ENCODE measurements around the gene TTBK1. TPM values are rescaled to one million over a fixed set of nuclear protein-coding genes. Genes with fewer than 3 reads are reported as not detected.

The TTBK1 gene
- total and polyA plus RNA-seq, 4 donors, result 6.1 to 29.9 (median 19.3) TPM

GRCh38 chr6:43283514-43283901 lies 40.2 kb downstream of the TTBK1 start:
- no peak for DNase-seq (ENCODE audit: low read depth in 4 of 6, low spot score in 6 of 6)
- WGBS (ENCODE audit: insufficient coverage), result 91% methylated on average over 18 of the region's 18 CpGs
- Histone ChIP-seq H3K27ac (ENCODE audit: low read depth, low read length) (no peak overlapping the region), H3K27me3 (ENCODE audit: control insufficient read depth, insufficient read depth, low read length) (no peaks in the 10 kb centered on the region), H3K9me3 (ENCODE audit: control insufficient read depth, insufficient read depth, low read length) (no peaks in the 10 kb centered on the region), H3K36me3 (ENCODE audit: control insufficient read depth, insufficient read depth, low read length) (peaks cover 53% of the 10 kb centered on the region), H3K4me1 (ENCODE audit: control insufficient read depth, insufficient read depth, low read length) (peaks cover 4% of the 10 kb centered on the region), H3K4me3 (ENCODE audit: low read depth, low read length) (no peak overlapping the region)

- Histone ChIP-seq H3K27me3 (ENCODE audit: control insufficient read depth, insufficient read depth, low read length) (no peaks in the 10 kb centered on the region), H3K27ac (ENCODE audit: low read depth, low read length) (no peak overlapping the region), H3K9me3 (ENCODE audit: control insufficient read depth, insufficient read depth, low read length) (no peaks in the 10 kb centered on the region), H3K4me1 (ENCODE audit: control insufficient read depth, insufficient read depth, low read length) (peaks cover 4% of the 10 kb centered on the region), H3K4me3 (ENCODE audit: low read depth, low read length) (no peak overlapping the region), H3K36me3 (ENCODE audit: control insufficient read depth, insufficient read depth, low read length) (peaks cover 53% of the 10 kb centered on the region)
- WGBS (ENCODE audit: insufficient coverage), result 86% methylated on average over 27 of the region's 27 CpGs
- DNase-seq (ENCODE audit: low read depth in 4 of 6, low spot score in 6 of 6), result no peak
These were observed 40.6 kb downstream of the TTBK1 start for GRCh38 chr6:43283905-43284304.

- Histone ChIP-seq H3K36me3 (ENCODE audit: control insufficient read depth, insufficient read depth, low read length) (peaks cover 53% of the 10 kb centered on the region), H3K4me1 (ENCODE audit: control insufficient read depth, insufficient read depth, low read length) (peaks cover 4% of the 10 kb centered on the region), H3K27me3 (ENCODE audit: control insufficient read depth, insufficient read depth, low read length) (no peaks in the 10 kb centered on the region), H3K9me3 (ENCODE audit: control insufficient read depth, insufficient read depth, low read length) (no peaks in the 10 kb centered on the region), H3K4me3 (ENCODE audit: low read depth, low read length) (no peak overlapping the region), H3K27ac (ENCODE audit: low read depth, low read length) (no peak overlapping the region)
- no peak for DNase-seq (ENCODE audit: low read depth in 4 of 6, low spot score in 6 of 6)
- WGBS (ENCODE audit: insufficient coverage), result 23% methylated on average over 72 of the region's 83 CpGs
These were observed 41.9 kb downstream of the TTBK1 start for GRCh38 chr6:43284991-43285781.

- 90% methylated on average over 5 of the region's 5 CpGs for WGBS (ENCODE audit: insufficient coverage)
These were observed 42.6 kb downstream of the TTBK1 start for GRCh38 chr6:43285832-43286231.

GRCh38 chr6:43286456-43286979 lies 43.2 kb downstream of the TTBK1 start:
- 88% methylated on average over 6 of the region's 6 CpGs for WGBS (ENCODE audit: insufficient coverage)

More at GRCh38 chr6:43285832-43286231, 42.6 kb downstream of the TTBK1 start:
- Histone ChIP-seq H3K4me3 (ENCODE audit: low read depth, low read length) (no peak overlapping the region), H3K27me3 (ENCODE audit: control insufficient read depth, insufficient read depth, low read length) (no peaks in the 10 kb centered on the region), H3K4me1 (ENCODE audit: control insufficient read depth, insufficient read depth, low read length) (peaks cover 4% of the 10 kb centered on the region), H3K9me3 (ENCODE audit: control insufficient read depth, insufficient read depth, low read length) (no peaks in the 10 kb centered on the region), H3K36me3 (ENCODE audit: control insufficient read depth, insufficient read depth, low read length) (peaks cover 51% of the 10 kb centered on the region), H3K27ac (ENCODE audit: low read depth, low read length) (no peak overlapping the region)
- DNase-seq (ENCODE audit: low read depth in 4 of 6, low spot score in 6 of 6), result no peak

GRCh38 chr6:43286980-43287716 lies 43.9 kb downstream of the TTBK1 start:
- no peaks in the 10 kb centered on the region for H3K9me3 ChIP-seq (ENCODE audit: control insufficient read depth, insufficient read depth, low read length)
- peaks cover 4% of the 10 kb centered on the region for H3K4me1 ChIP-seq (ENCODE audit: control insufficient read depth, insufficient read depth, low read length)
- peaks cover 48% of the 10 kb centered on the region for H3K36me3 ChIP-seq (ENCODE audit: control insufficient read depth, insufficient read depth, low read length)
- no peak for DNase-seq (ENCODE audit: low read depth in 4 of 6, low spot score in 6 of 6)
- WGBS (ENCODE audit: insufficient coverage), result 50% methylated on average over 8 of the region's 10 CpGs
- H3K27me3 ChIP-seq (ENCODE audit: control insufficient read depth, insufficient read depth, low read length), result no peaks in the 10 kb centered on the region
- H3K4me3 ChIP-seq (ENCODE audit: low read depth, low read length), result no peak overlapping the region
- no peak overlapping the region for H3K27ac ChIP-seq (ENCODE audit: low read depth, low read length)

More at GRCh38 chr6:43286456-43286979, 43.2 kb downstream of the TTBK1 start:
- no peaks in the 10 kb centered on the region for H3K27me3 ChIP-seq (ENCODE audit: control insufficient read depth, insufficient read depth, low read length)
- peaks cover 51% of the 10 kb centered on the region for H3K36me3 ChIP-seq (ENCODE audit: control insufficient read depth, insufficient read depth, low read length)
- H3K4me3 ChIP-seq (ENCODE audit: low read depth, low read length), result no peak overlapping the region
- no peak for DNase-seq (ENCODE audit: low read depth in 4 of 6, low spot score in 6 of 6)
- H3K27ac ChIP-seq (ENCODE audit: low read depth, low read length), result no peak overlapping the region
- peaks cover 4% of the 10 kb centered on the region for H3K4me1 ChIP-seq (ENCODE audit: control insufficient read depth, insufficient read depth, low read length)
- no peaks in the 10 kb centered on the region for H3K9me3 ChIP-seq (ENCODE audit: control insufficient read depth, insufficient read depth, low read length)

GRCh38 chr6:43287717-43288679 lies 44.7 kb downstream of the TTBK1 start:
- no peak for DNase-seq (ENCODE audit: low read depth in 4 of 6, low spot score in 6 of 6)
- no peak overlapping the region for H3K27ac ChIP-seq (ENCODE audit: low read depth, low read length)
- peaks cover 4% of the 10 kb centered on the region for H3K4me1 ChIP-seq (ENCODE audit: control insufficient read depth, insufficient read depth, low read length)
- H3K27me3 ChIP-seq (ENCODE audit: control insufficient read depth, insufficient read depth, low read length), result no peaks in the 10 kb centered on the region
- H3K9me3 ChIP-seq (ENCODE audit: control insufficient read depth, insufficient read depth, low read length), result no peaks in the 10 kb centered on the region
- WGBS (ENCODE audit: insufficient coverage), result 67% methylated on average over 3 of the region's 7 CpGs
- H3K36me3 ChIP-seq (ENCODE audit: control insufficient read depth, insufficient read depth, low read length), result peaks cover 40% of the 10 kb centered on the region
- H3K4me3 ChIP-seq (ENCODE audit: low read depth, low read length), result no peak overlapping the region

GRCh38 chr6:43290339-43290904 lies 47.1 kb downstream of the TTBK1 start:
- no peak for DNase-seq (ENCODE audit: low read depth in 4 of 6, low spot score in 6 of 6)
- peaks cover 4% of the 10 kb centered on the region for H3K4me1 ChIP-seq (ENCODE audit: control insufficient read depth, insufficient read depth, low read length)
- no peak overlapping the region for H3K4me3 ChIP-seq (ENCODE audit: low read depth, low read length)
- 75% methylated on average over 2 of the region's 3 CpGs for WGBS (ENCODE audit: insufficient coverage)
- H3K36me3 ChIP-seq (ENCODE audit: control insufficient read depth, insufficient read depth, low read length), result peaks cover 23% of the 10 kb centered on the region
- no peaks in the 10 kb centered on the region for H3K9me3 ChIP-seq (ENCODE audit: control insufficient read depth, insufficient read depth, low read length)
- H3K27me3 ChIP-seq (ENCODE audit: control insufficient read depth, insufficient read depth, low read length), result no peaks in the 10 kb centered on the region
- no peak overlapping the region for H3K27ac ChIP-seq (ENCODE audit: low read depth, low read length)

- Histone ChIP-seq H3K27ac (ENCODE audit: low read depth, low read length) (no peak overlapping the region), H3K4me3 (ENCODE audit: low read depth, low read length) (no peak overlapping the region), H3K36me3 (ENCODE audit: control insufficient read depth, insufficient read depth, low read length) (peaks cover 18% of the 10 kb centered on the region), H3K9me3 (ENCODE audit: control insufficient read depth, insufficient read depth, low read length) (no peaks in the 10 kb centered on the region), H3K4me1 (ENCODE audit: control insufficient read depth, insufficient read depth, low read length) (peaks cover 4% of the 10 kb centered on the region), H3K27me3 (ENCODE audit: control insufficient read depth, insufficient read depth, low read length) (no peaks in the 10 kb centered on the region)
- WGBS (ENCODE audit: insufficient coverage), result 70% methylated on average over 4 of the region's 6 CpGs
- DNase-seq (ENCODE audit: low read depth in 4 of 6, low spot score in 6 of 6), result no peak
These were observed 47.6 kb downstream of the TTBK1 start for GRCh38 chr6:43290905-43291355.

Data from spinal cord (tissue), 10 donors.